Tibial nerve (tissue), 4 donors: Measurements from ENCODE around the gene PDLIM5.

ENCODE experiments used
- CTCF ChIP-seq, 5 experiments: fragments of 200-600 bp in 3 of 5; fragments of 450-650 bp in 2 of 5; sonication (generic) in 3 of 5; IDR thresholded peaks; one replicate each; pipeline ENCODE4 v1.5.1; 2016 to 2019; ENCODE audit warnings: antibody characterized with exemption in 5 of 5, mild to moderate bottlenecking in 3 of 5, moderate library complexity in 2 of 5
- EP300 ChIP-seq, 2 donors: sonication (generic); formaldehyde crosslinking; IDR thresholded peaks; one replicate each; pipeline ENCODE4 v1.6.1; 2017; ENCODE audit warnings: antibody characterized with exemption in 2 of 2, mild to moderate bottlenecking in 1 of 2
- POLR2A ChIP-seq, 2 donors: fragments of 450-650 bp; IDR thresholded peaks; one replicate each; pipeline ENCODE4 v1.6.1; 2017; ENCODE audit warnings: antibody characterized with exemption in 2 of 2, mild to moderate bottlenecking in 2 of 2, moderate library complexity in 2 of 2

GRCh38 chr4:94516067-94516466 is 64.3 kb downstream of the PDLIM5 start:
- TF ChIP-seq CTCF (IDR thresholded peaks at IDR 0.05) (no peak), POLR2A (IDR thresholded peaks at IDR 0.05) (no peak), EP300 (IDR thresholded peaks at IDR 0.05) (no peak)
